ENCODE results near the gene S100A1.
A peak's percentile ranks its signal among the peaks of the same experiment; 100 is the strongest.

Gene S100A1

DNA sequence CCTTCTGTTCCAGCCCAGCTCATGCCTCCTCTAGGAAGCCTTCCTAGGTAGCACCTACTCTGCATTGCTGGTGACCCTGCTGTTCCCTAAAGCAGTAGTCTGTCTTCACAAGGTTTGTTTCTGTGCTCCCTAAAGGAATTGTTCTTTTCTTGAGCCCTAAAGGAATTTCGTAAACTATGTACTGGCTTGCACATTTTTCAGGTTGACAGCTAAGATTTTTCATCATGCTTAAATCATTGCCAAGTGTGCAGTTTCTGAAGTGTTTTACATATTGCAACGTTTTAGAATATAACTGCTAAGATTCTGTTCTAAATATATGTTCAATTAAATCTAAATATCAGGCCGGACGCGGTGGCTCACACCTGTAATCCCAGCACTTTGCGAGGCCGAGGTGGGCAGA is 28.4 kb upstream of the S100A1 start:
- TF ChIP-seq, protein P1, sequence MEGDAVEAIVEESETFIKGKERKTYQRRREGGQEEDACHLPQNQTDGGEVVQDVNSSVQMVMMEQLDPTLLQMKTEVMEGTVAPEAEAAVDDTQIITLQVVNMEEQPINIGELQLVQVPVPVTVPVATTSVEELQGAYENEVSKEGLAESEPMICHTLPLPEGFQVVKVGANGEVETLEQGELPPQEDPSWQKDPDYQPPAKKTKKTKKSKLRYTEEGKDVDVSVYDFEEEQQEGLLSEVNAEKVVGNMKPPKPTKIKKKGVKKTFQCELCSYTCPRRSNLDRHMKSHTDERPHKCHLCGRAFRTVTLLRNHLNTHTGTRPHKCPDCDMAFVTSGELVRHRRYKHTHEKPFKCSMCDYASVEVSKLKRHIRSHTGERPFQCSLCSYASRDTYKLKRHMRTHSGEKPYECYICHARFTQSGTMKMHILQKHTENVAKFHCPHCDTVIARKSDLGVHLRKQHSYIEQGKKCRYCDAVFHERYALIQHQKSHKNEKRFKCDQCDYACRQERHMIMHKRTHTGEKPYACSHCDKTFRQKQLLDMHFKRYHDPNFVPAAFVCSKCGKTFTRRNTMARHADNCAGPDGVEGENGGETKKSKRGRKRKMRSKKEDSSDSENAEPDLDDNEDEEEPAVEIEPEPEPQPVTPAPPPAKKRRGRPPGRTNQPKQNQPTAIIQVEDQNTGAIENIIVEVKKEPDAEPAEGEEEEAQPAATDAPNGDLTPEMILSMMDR (IDR thresholded peaks at IDR 0.05; ENCODE audit: low read depth, low read length, missing control alignments): no peak
- no peak overlapping the region for H3K4me3 ChIP-seq (ENCODE audit: low read depth, low read length)
- in situ Hi-C loops (cut with HindIII; ENCODE audit: low sequenced_read_pairs): no loop called here
- DNase-seq (ENCODE audit: low read depth): no peak

DNA sequence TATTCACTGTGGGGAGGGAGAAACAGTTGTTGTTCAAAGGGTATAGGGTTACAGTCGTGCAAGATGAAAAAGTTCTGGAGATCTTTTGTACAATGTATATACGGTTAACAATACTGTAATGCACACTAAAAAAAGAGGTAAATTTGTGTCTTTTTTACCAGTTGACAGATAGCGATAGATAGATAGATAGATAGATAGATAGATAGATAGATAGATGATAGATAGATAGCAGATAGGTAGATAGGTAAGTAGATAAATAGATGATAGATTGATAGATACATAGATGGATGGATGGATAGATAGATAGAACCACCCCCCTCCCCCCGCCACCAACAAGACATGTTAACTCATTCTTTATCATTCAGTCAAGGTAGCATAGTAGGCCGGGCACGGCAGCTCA is 25.5 kb upstream of the S100A1 start:
- H3K4me3 ChIP-seq (ENCODE audit: low read depth, low read length): no peak overlapping the region
- TF ChIP-seq, protein P1 (IDR thresholded peaks at IDR 0.05; ENCODE audit: low read depth, low read length, missing control alignments): no peak
- DNase-seq (ENCODE audit: low read depth): no peak
- in situ Hi-C loops (cut with HindIII; ENCODE audit: low sequenced_read_pairs): no loop called here

DNA sequence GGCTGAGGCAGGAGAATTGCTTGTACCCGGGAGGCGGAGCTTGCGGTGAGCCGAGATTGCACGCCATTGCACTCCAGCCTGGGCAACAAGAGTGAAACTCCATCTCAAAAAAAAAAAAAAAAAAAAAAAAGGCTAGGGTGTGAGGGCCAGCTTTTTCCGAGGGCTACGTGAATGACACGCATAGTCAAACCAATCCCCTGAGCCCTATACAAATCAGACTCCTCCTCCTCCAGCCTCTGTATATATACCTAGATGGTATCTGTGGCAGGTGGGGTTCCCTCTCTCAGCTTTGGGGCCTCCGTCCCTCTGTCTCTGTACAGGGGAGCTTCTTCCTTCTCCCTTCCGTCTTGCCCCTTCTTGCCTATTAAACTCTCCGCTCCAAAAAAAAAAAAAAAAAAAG is 22.0 kb upstream of the S100A1 start:
- in situ Hi-C loops (cut with HindIII; ENCODE audit: low sequenced_read_pairs): no loop called here
- TF ChIP-seq, protein P1 (IDR thresholded peaks at IDR 0.05; ENCODE audit: low read depth, low read length, missing control alignments): no peak
- H3K4me3 ChIP-seq (ENCODE audit: low read depth, low read length): no peak overlapping the region
- DNase-seq (ENCODE audit: low read depth): no peak

DNA sequence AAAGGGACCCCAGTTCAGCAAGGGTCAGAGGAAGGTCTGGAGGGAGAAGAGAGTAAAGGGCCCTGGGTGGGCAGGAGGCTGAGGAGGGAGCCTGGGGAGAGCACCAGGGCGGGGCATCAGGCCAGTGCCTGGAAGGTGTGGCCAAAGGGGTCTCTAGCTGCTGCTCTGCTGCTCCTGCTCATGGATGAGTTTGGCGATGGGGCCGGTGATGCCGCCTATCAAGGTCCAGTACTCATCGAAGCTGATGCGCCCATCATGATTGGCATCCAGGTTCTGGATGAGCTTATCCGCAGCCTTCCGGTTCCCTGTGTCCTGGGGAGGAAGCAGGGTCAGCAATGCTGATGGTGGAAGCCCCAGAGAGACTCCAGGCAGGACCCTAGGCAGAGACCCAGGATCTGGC is 20.9 kb upstream of the S100A1 start:
- DNase-seq (ENCODE audit: low read depth): no peak
- TF ChIP-seq, protein P1 (IDR thresholded peaks at IDR 0.05; ENCODE audit: low read depth, low read length, missing control alignments): no peak
- H3K4me3 ChIP-seq (ENCODE audit: low read depth, low read length): no peak overlapping the region
- in situ Hi-C loops (cut with HindIII; ENCODE audit: low sequenced_read_pairs): no loop called here

DNA sequence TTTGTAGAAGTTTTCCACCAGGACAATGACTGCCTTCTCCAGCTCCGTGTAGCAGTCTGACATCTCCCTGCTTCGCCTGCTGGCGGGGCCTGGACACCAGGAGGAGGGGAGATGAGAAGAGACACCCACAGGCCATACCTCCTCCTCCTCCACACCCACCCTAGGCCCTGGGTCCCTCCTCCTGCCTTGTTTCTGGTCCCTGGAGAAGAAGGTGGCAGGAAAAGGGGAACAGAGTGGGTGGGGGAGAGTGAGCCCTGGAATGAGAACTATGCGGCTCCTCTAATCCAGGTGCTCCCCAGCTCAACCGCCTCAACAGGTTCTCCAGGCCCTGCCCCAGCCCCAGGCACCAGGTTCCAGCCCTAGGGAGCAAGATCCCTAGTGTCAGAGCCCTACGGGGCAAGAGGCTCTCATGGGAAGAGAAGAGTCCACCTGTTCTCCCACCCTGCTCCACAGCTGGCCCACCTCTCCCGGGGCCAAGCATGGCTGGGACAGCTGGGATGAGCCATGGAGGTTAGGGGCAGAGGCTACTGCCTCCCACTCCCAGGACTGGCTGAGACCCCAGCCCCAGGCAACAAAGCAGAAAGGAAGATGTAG is 20.0 kb upstream of the S100A1 start:
- in situ Hi-C loops (cut with HindIII; ENCODE audit: low sequenced_read_pairs): no loop called here
- no peak for DNase-seq (ENCODE audit: low read depth)
- TF ChIP-seq, protein P1 (IDR thresholded peaks at IDR 0.05; ENCODE audit: low read depth, low read length, missing control alignments): no peak
- H3K4me3 ChIP-seq (ENCODE audit: low read depth, low read length): peak overlapping the region; percentile 35

DNA sequence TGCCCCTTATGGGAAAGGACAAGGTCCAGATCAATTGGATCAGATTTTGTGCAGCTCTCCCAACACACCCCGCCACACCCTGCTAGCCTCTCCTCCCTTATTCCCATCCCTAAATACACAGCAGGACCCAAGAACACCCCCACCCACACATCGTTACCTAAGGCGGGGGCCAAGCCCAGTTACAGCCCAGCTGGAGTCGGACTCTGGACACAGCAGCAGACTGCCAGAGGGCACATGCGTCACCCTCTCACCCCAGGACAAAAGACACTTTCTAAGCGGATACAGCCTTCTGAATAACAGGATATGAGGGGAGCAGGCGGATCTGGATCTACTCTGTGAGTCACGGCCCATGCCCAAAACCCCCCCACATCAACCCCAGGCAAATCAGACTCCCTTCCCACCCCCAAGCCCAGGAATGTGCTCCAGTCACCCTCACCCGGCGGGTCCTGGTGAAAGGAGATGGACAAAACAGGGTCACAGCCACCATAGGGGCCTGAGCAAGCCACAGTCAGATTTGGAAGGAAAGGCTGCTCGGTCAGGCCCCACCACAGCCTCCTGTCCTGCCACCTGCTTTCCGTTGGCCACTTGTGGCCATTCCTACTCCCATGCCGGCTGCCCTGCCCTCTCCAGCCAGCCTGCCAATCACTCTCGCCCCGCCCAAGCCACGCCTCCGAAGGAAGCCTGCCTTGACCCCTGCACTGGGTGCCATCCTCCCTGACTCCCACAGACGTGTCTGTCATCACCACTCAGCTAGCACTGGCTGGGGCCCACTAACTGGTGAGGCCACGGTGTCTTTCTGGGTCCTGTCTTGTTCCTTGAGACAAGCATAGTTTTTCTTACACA is 19.3 kb upstream of the S100A1 start:
- in situ Hi-C loops (cut with HindIII; ENCODE audit: low sequenced_read_pairs): no loop called here
- peak overlapping the region; percentile 35 for H3K4me3 ChIP-seq (ENCODE audit: low read depth, low read length)
- peak; percentile 58 for DNase-seq (ENCODE audit: low read depth)
- TF ChIP-seq, protein P1 (IDR thresholded peaks at IDR 0.05; ENCODE audit: low read depth, low read length, missing control alignments): no peak
